HG03571 (cell line): Measurements from ENCODE around the gene GSTA4.
"Not testable (repeated sequence)": the region's sequence is repeated elsewhere in the genome, so short reads cannot be mapped to it uniquely, and the experiment has no call there.

Experiments
- ATAC-seq: cut with Tn5 transposase; IDR thresholded peaks from one replicate; pipeline ENCODE4 v1.9.1; 2021; ENCODE audit not compliant: unreplicated experiment

GSTA4 gene

DNA sequence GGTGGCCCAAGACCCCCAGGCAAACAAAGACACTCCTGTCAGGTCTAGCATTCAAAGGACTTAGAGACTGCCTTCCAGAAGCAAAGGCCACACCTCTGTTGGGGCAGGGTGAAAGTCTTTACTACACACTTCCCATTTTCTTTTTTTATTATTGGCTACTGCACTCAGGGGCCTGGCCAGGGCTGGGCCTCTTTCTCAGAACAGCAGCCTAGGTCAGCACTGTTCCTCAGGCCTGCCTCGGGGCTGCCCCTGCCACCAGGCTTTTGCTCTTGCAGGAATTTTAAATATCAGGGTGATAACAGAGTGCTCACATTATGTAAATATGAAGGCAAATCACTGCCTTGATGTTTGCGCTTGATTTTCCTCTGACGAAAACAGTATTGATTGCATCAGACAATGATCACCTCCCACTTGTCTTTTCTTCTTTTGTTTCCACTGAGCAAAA, 18.5 kb downstream of the GSTA4 start:
- ATAC-seq = peak; percentile 85

- ATAC-seq = peak; percentile 13
Observed at GRCh38 chr6:52976149-52976548, 18.9 kb downstream of the GSTA4 start.

DNA sequence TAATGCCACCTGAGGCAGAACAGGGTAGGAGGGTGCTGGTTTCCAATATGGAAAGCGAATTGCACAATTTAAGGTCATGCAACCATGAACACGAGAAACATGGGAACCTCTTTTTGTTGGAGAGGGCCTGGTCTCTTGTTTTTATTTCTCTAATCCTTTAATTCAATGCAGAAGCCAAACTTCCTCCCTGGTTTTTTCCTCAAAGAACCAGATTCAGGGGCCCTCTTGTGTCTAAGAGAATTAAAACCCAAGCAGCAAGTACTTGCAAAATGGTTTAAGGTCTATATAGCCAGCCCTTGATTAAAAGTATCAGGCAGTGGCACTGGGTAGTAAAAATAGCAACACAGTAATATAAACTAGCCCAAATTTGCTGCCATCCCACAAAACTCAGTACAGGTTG, 19.5 kb downstream of the GSTA4 start:
- ATAC-seq = no peak

- ATAC-seq = no peak
Observed at GRCh38 chr6:52972989-52973388, 22.1 kb downstream of the GSTA4 start.

- ATAC-seq = no peak
Observed at GRCh38 chr6:52969359-52969758, 25.7 kb downstream of the GSTA4 start.

- ATAC-seq = no peak
Observed at GRCh38 chr6:52966101-52966500, 29.0 kb downstream of the GSTA4 start.

DNA sequence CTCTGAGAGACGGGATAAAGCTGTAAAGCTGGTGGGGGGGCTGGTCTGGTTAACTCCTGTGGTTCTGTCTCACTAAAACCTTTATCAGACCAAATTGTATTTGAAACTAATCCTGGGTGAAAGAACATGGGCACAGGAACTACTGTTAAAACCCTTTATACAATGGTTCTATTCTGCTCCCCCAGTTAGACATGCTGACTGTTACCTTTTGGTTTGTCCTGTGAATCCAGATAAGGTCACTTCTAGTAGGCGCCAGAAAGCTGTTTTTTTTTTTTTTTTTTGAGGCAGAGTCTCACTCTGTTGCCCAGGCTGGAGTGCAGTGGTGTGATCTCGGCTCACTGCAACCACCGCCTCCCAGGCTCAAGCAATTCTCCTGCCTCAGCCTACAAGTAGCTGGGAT, 29.7 kb downstream of the GSTA4 start:
- ATAC-seq = no peak

DNA sequence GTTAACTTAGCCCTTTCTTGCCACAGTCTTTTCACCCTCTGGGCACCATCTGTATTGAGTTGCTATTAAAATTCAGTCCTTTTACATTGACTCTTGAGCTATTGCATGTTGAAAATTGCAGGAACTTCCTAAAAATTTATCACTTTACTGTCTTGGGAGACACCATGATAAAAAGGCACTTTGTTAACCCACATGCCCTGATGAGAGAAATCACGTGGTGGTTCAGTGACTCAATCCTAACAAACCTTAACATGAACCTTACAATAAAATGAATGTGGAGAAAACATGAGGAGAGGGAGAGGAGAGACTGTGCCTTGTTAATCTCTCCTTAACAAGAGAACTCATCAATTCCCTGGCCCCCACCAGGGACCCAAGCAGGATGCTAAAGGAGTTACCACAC, 30.8 kb downstream of the GSTA4 start:
- ATAC-seq = no peak

DNA sequence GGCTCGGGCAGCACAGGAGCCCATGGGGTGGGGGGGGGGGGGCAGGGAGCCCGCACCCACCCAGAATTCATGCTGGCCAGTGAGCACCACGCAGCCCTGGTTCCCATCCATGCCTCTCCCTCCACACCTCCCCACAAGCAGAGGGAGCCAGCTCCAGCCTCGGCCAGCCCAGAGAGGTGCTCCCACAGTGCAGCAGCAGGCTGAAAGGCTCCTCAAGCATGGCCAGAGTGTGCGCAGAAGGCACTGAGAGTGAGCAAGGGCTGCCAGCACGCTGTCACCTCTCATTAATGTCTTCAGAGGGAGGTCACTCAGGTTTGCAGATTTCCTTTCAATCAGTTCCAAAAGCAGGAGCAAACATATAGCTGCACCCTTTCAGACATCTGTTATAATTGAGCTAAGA, 32.4 kb downstream of the GSTA4 start:
- ATAC-seq = no peak

GRCh38 chr6:52961022-52961421, 34.1 kb downstream of the GSTA4 start:
- not testable (repeated sequence) for ATAC-seq

DNA sequence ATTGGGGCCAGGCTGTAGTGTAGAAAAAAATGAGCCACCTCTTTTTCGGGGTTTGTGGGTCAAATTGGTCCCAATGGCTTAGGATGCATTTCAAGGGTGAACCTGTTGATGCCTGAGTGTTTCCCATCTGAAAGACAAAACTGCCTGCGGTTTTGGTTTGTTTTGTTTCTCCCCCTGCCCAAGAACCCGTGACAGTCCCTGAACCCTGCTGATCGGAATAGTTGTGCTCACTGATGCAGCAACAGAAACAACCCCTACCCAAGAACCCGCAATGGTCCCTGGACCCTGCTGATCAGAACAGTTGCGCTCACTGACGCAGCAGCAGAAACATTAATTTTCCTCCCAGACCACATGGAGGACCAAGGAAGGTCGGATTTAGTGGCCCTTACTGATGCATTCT, 34.9 kb downstream of the GSTA4 start:
- not testable (repeated sequence) for ATAC-seq

- no peak for ATAC-seq
Observed at GRCh38 chr6:52958546-52959255, 36.4 kb downstream of the GSTA4 start.

DNA sequence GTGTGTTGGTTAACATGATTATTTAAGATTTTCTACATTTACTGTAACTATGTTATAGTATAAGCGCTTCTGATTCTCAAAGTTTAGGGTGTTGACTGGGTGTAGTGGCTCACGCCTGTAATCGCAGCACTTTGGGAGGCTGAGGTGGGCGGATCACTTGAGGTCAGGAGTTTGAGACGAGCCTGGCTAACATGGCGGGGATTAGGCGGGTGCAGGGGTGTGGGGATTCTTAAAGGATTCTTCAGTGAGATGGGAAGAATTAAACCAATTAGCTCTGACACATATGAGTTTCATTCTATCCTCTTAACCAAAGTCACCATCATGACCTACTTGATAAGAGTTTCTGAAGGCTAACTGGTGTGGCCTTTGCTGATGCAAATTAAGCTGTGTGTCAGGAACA, 39.2 kb downstream of the GSTA4 start:
- ATAC-seq = no peak

GRCh38 chr6:52953911-52954839, 40.9 kb downstream of the GSTA4 start:
- no peak for ATAC-seq

DNA sequence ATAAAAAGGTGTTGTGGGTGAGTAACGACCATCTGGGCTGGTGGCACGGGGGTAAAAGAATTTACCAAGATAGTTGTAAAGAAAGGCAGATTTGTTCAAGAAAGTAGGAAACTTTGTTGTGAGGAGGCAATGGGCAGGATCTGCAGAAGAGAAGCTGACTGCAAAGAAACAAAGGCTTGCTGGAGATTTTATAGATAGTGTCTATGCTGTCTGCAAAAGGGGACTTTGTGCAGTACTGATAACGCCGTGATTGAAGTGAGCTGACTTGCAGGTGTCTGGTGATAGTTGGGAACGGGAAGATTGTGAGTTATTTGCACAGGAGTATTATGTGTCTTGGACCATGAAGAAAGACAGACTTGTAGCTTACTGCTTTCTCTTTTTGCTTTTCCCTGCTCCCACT, 48.8 kb downstream of the GSTA4 start:
- ATAC-seq = no peak

GRCh38 chr6:52942821-52943220, 52.3 kb downstream of the GSTA4 start:
- not testable (repeated sequence) for ATAC-seq

- no peak for ATAC-seq
Observed at GRCh38 chr6:52942221-52942620, 52.9 kb downstream of the GSTA4 start.

- ATAC-seq = no peak
Observed at GRCh38 chr6:52937908-52938307, 57.2 kb downstream of the GSTA4 start.

DNA sequence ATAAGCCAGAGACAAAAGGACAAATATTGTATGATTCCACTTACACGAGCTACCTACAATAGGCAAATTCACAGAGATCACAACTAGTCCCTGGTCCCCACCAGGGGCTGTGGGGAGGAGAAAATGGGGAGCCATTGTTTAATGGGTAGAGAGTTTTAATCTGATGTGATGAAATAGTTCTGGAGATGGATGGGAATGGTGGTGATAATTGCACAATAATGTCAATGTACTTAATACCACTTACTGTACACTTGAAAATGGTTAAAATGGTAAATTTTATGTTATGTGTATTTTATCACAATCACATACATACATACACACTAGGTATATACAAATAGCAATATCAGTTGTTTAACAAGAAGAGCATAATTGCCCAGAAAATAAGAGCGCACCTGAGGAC, 61.3 kb downstream of the GSTA4 start:
- no peak for ATAC-seq

GRCh38 chr6:52931351-52931750, 63.7 kb downstream of the GSTA4 start:
- no peak for ATAC-seq

GRCh38 chr6:52929321-52930164, 65.5 kb downstream of the GSTA4 start:
- no peak for ATAC-seq
